WTC11 (cell line): ENCODE data around the gene SCYL1. TPM values are rescaled to one million over a fixed set of nuclear protein-coding genes. Genes with fewer than 3 reads are reported as not detected.
"Not testable (repeated sequence)": the region's sequence is repeated elsewhere in the genome, so short reads cannot be mapped to it uniquely, and the experiment has no call there.

Experiments used
- ATAC-seq: fragments of 200-7000 bp; cut with Tn5 transposase; 2 replicates; pipeline ENCODE4 v1.10.0; 2021; ENCODE audit warnings: mild to moderate bottlenecking, moderate library complexity
- CTCF ChIA-PET: fragments of 300-600 bp; sonication (Branson Sonifier 250); formaldehyde crosslinking; loops from one replicate; lab custom pipeline; 2021; ENCODE audit warnings: antibody characterized with exemption; lab: Charles Lee
- POLR2A ChIA-PET: fragments of 350-600 bp; sonication (Branson Sonifier 250); formaldehyde crosslinking; loops from one replicate; lab custom pipeline; 2021; ENCODE audit warnings: antibody characterized with exemption; lab: Charles Lee
- DNase-seq: peaks from one replicate; pipeline ENCODE4 v3.0.0; 2021; ENCODE audit warnings: low spot score
- H3K27ac Mint-ChIP-seq: 2 replicates; pipeline ENCODE4 v1.8.0; 2021; ENCODE audit warnings: mixed read lengths
- H3K27me3 Mint-ChIP-seq: 2 replicates; pipeline ENCODE4 v1.8.0; 2021; ENCODE audit warnings: low read depth, mild to moderate bottlenecking, moderate library complexity, mixed read lengths
- H3K36me3 Mint-ChIP-seq: 2 replicates; pipeline ENCODE4 v1.8.0; 2021; ENCODE audit warnings: mixed read lengths
- H3K4me1 Mint-ChIP-seq: 2 replicates; pipeline ENCODE4 v1.8.0; 2022; ENCODE audit warnings: mixed read lengths
- H3K4me3 Mint-ChIP-seq: 2 replicates; pipeline ENCODE4 v1.8.0; 2021; ENCODE audit warnings: mild to moderate bottlenecking, moderate library complexity, mixed read lengths
- H3K9me3 Mint-ChIP-seq: 2 replicates; pipeline ENCODE4 v1.8.0; 2021; ENCODE audit warnings: mixed read lengths
- CBFB ChIP-seq: sonication (generic); formaldehyde crosslinking; IDR thresholded peaks from 2 replicates; pipeline ENCODE4 v1.8.1; 2022; ENCODE audit warnings: mild to moderate bottlenecking, low read depth, missing genetic modification reagents
- FOXP1 ChIP-seq: sonication (generic); formaldehyde crosslinking; IDR thresholded peaks from 2 replicates; pipeline ENCODE4 v1.8.0; 2022; ENCODE audit warnings: missing genetic modification reagents, mild to moderate bottlenecking, moderate library complexity, borderline replicate concordance
- HMGA2 ChIP-seq: fragments of 250-450 bp; sonication (Bioruptor Pico); IDR thresholded peaks from 2 replicates; pipeline ENCODE4 v1.4.0; 2021; ENCODE audit warnings: mild to moderate bottlenecking, moderate library complexity
- NFATC4 ChIP-seq: fragments of 250-450 bp; sonication (Bioruptor Pico); IDR thresholded peaks from 2 replicates; pipeline ENCODE4 v1.9.0; 2021; ENCODE audit warnings: mild to moderate bottlenecking
- NFE2L1 ChIP-seq: sonication (generic); formaldehyde crosslinking; IDR thresholded peaks from 2 replicates; pipeline ENCODE4 v1.8.1; 2023; ENCODE audit warnings: missing genetic modification reagents
- SOX15 ChIP-seq: fragments of 250-450 bp; sonication (Bioruptor Pico); IDR thresholded peaks from 2 replicates; pipeline ENCODE4 v1.9.0; 2021; ENCODE audit warnings: mild to moderate bottlenecking
- TEAD4 ChIP-seq: sonication (generic); formaldehyde crosslinking; IDR thresholded peaks from 2 replicates; pipeline ENCODE4 v1.8.0; 2022; ENCODE audit warnings: mild to moderate bottlenecking, missing genetic modification reagents
- ZNF671 ChIP-seq: fragments of 250-450 bp; sonication (Bioruptor Pico); IDR thresholded peaks from 2 replicates; pipeline ENCODE4 v1.8.0; 2021; ENCODE audit warnings: mild to moderate bottlenecking
- total RNA-seq: library from RNA; stranded (reverse); gene quantifications from 3 replicates; pipeline ENCODE4 v1.2.3, GENCODE V29; 2021
- TF ChIP-seq, protein P1 (sequence below): sonication (generic); formaldehyde crosslinking; IDR thresholded peaks from 2 replicates; pipeline ENCODE4 v1.8.1; 2022; ENCODE audit warnings: mild to moderate bottlenecking, missing genetic modification reagents, moderate library complexity, borderline replicate concordance
- TF ChIP-seq, protein P2 (sequence below): sonication (generic); formaldehyde crosslinking; IDR thresholded peaks from 2 replicates; pipeline ENCODE4 v1.8.1; 2022; ENCODE audit warnings: missing genetic modification reagents, borderline replicate concordance
- TF ChIP-seq, protein P3 (sequence below): sonication (generic); formaldehyde crosslinking; IDR thresholded peaks from 2 replicates; pipeline ENCODE4 v1.8.0; 2023; ENCODE audit warnings: missing genetic modification reagents, mild to moderate bottlenecking, borderline replicate concordance
- TF ChIP-seq, protein P4 (sequence below): sonication (generic); formaldehyde crosslinking; IDR thresholded peaks from 2 replicates; pipeline ENCODE4 v1.8.0; 2022; ENCODE audit warnings: mild to moderate bottlenecking, missing genetic modification reagents
- TF ChIP-seq, protein P5 (sequence below): fragments of 250-450 bp; sonication (Bioruptor Pico); IDR thresholded peaks from 2 replicates; pipeline ENCODE4 v1.9.0; 2021; ENCODE audit warnings: mild to moderate bottlenecking
- TF ChIP-seq, protein P6 (sequence below): sonication (generic); formaldehyde crosslinking; conservative IDR thresholded peaks from 2 replicates; pipeline ENCODE4 v1.8.1; 2022; ENCODE audit warnings: mild to moderate bottlenecking, missing genetic modification reagents

Gene SCYL1
- total RNA-seq, 1 experiment from 2014 or later, result 76.8 TPM

DNA sequence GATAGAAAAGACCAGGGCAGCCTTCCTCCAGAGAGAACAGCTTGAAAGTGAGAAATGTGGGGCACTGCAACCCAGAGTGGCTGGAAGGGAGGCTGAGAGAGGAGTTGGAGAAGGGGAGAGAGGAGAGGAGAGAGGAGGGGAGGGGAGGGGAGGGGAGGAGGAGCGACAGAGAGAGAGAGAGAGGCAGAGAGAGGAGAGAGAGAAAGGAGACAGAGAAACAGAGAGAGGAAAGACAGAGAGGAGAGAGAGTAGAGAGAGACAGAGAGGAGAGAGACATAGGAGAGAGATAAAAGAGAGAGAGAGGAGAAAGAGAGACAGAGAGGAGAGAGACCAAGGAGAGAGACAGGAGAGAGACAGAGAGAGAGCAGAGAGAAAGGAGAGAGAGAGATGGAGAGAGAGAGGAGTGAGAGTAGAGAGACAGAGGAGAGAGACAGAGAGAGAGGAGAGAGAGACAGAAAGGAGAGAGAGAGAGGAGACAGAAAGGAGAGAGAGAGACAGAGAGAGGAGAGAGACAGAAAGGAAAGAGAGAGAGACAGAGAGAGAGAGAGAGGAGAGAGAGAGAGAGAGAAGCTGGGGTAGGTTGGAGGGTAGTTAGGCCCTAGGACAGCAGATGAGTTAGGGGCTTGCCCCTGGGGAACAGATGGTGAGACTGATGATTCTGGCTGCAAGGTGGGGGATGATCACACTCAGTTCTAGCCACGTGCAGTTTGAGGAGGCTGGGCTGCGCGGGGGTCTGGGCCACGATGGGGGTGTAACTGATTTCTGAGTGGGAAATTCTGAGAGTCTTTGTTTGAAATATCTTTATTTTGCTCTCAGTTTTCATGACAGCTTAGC, 8.5 kb upstream of the SCYL1 start:
- ChIA-PET CTCF (interaction anchor here (0.6 to 1.9 kb wide), 5 partner anchors 24 to 242 kb away, joined by 3 to 5 read pairs (median 4); no protein-coding TSS in a partner anchor), POLR2A (interaction anchor here (1.1 kb wide), 1 partner anchor 8 kb away, joined by 3 read pairs; no protein-coding TSS in a partner anchor)
- Mint-ChIP-seq H3K27me3 (peaks cover 2% of the 10 kb centered on the region; the same call in 1 of the 2 replicates), H3K27ac (no peak overlapping the region), H3K9me3 (peaks cover 3% of the 10 kb centered on the region), H3K4me1 (no peaks in the 10 kb centered on the region), H3K4me3 (no peak overlapping the region), H3K36me3 (no peaks in the 10 kb centered on the region)
- TF ChIP-seq ZNF671 (CRISPR knock-in tag) (no peak), TEAD4 (CRISPR knock-in tag) (no peak), NFATC4 (CRISPR knock-in tag) (no peak), SOX15 (no peak), HMGA2 (CRISPR knock-in tag) (no peak), NFE2L1 (no peak), CBFB (CRISPR knock-in tag) (no peak), FOXP1 (CRISPR knock-in tag) (no peak)
- TF ChIP-seq, protein P1, sequence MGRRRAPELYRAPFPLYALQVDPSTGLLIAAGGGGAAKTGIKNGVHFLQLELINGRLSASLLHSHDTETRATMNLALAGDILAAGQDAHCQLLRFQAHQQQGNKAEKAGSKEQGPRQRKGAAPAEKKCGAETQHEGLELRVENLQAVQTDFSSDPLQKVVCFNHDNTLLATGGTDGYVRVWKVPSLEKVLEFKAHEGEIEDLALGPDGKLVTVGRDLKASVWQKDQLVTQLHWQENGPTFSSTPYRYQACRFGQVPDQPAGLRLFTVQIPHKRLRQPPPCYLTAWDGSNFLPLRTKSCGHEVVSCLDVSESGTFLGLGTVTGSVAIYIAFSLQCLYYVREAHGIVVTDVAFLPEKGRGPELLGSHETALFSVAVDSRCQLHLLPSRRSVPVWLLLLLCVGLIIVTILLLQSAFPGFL, result no peak
- TF ChIP-seq, protein P2, sequence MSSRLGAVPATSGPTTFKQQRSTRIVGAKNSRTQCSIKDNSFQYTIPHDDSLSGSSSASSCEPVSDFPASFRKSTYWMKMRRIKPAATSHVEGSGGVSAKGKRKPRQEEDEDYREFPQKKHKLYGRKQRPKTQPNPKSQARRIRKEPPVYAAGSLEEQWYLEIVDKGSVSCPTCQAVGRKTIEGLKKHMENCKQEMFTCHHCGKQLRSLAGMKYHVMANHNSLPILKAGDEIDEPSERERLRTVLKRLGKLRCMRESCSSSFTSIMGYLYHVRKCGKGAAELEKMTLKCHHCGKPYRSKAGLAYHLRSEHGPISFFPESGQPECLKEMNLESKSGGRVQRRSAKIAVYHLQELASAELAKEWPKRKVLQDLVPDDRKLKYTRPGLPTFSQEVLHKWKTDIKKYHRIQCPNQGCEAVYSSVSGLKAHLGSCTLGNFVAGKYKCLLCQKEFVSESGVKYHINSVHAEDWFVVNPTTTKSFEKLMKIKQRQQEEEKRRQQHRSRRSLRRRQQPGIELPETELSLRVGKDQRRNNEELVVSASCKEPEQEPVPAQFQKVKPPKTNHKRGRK (CRISPR knock-in tag), result no peak
- TF ChIP-seq, protein P3, sequence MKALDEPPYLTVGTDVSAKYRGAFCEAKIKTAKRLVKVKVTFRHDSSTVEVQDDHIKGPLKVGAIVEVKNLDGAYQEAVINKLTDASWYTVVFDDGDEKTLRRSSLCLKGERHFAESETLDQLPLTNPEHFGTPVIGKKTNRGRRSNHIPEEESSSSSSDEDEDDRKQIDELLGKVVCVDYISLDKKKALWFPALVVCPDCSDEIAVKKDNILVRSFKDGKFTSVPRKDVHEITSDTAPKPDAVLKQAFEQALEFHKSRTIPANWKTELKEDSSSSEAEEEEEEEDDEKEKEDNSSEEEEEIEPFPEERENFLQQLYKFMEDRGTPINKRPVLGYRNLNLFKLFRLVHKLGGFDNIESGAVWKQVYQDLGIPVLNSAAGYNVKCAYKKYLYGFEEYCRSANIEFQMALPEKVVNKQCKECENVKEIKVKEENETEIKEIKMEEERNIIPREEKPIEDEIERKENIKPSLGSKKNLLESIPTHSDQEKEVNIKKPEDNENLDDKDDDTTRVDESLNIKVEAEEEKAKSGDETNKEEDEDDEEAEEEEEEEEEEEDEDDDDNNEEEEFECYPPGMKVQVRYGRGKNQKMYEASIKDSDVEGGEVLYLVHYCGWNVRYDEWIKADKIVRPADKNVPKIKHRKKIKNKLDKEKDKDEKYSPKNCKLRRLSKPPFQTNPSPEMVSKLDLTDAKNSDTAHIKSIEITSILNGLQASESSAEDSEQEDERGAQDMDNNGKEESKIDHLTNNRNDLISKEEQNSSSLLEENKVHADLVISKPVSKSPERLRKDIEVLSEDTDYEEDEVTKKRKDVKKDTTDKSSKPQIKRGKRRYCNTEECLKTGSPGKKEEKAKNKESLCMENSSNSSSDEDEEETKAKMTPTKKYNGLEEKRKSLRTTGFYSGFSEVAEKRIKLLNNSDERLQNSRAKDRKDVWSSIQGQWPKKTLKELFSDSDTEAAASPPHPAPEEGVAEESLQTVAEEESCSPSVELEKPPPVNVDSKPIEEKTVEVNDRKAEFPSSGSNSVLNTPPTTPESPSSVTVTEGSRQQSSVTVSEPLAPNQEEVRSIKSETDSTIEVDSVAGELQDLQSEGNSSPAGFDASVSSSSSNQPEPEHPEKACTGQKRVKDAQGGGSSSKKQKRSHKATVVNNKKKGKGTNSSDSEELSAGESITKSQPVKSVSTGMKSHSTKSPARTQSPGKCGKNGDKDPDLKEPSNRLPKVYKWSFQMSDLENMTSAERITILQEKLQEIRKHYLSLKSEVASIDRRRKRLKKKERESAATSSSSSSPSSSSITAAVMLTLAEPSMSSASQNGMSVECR (CRISPR knock-in tag), result no peak
- TF ChIP-seq, protein P4, sequence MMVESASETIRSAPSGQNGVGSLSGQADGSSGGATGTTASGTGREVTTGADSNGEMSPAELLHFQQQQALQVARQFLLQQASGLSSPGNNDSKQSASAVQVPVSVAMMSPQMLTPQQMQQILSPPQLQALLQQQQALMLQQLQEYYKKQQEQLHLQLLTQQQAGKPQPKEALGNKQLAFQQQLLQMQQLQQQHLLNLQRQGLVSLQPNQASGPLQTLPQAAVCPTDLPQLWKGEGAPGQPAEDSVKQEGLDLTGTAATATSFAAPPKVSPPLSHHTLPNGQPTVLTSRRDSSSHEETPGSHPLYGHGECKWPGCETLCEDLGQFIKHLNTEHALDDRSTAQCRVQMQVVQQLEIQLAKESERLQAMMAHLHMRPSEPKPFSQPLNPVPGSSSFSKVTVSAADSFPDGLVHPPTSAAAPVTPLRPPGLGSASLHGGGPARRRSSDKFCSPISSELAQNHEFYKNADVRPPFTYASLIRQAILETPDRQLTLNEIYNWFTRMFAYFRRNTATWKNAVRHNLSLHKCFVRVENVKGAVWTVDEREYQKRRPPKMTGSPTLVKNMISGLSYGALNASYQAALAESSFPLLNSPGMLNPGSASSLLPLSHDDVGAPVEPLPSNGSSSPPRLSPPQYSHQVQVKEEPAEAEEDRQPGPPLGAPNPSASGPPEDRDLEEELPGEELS, result no peak
- TF ChIP-seq, protein P5, sequence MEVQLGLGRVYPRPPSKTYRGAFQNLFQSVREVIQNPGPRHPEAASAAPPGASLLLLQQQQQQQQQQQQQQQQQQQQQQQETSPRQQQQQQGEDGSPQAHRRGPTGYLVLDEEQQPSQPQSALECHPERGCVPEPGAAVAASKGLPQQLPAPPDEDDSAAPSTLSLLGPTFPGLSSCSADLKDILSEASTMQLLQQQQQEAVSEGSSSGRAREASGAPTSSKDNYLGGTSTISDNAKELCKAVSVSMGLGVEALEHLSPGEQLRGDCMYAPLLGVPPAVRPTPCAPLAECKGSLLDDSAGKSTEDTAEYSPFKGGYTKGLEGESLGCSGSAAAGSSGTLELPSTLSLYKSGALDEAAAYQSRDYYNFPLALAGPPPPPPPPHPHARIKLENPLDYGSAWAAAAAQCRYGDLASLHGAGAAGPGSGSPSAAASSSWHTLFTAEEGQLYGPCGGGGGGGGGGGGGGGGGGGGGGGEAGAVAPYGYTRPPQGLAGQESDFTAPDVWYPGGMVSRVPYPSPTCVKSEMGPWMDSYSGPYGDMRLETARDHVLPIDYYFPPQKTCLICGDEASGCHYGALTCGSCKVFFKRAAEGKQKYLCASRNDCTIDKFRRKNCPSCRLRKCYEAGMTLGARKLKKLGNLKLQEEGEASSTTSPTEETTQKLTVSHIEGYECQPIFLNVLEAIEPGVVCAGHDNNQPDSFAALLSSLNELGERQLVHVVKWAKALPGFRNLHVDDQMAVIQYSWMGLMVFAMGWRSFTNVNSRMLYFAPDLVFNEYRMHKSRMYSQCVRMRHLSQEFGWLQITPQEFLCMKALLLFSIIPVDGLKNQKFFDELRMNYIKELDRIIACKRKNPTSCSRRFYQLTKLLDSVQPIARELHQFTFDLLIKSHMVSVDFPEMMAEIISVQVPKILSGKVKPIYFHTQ, result no peak
- TF ChIP-seq, protein P6, sequence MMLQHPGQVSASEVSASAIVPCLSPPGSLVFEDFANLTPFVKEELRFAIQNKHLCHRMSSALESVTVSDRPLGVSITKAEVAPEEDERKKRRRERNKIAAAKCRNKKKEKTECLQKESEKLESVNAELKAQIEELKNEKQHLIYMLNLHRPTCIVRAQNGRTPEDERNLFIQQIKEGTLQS (CRISPR knock-in tag), result no peak
- DNase-seq (no peak), ATAC-seq (no peak)

DNA sequence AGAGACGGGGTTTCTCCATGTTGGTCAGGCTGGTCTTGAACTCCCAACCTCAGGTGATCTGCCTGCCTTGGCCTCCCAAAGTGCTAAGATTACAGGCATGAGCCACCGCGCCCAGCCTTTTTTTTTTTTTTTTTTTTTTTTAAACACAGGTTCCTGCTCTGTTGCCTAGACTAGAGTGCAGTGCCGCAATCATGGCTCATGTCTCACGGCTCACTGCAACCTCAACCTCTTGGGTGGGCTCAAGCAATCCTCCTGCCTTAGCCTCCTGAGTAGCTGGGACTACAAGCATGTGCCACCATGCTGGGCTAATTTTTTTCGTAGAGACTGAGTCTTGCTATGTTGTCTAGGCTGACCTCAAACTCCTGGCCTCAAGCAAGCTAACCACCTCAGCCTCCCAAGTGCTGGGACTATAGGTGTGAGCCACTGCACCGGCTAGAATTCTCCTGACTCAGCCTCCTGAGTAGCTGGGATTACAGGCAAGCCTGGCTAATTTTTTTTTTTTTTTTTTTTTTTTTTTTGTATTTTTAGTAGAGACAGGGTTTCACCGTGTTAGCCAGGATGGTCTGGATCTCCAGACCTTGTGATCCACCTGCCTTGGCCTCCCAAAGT, 5.8 kb upstream of the SCYL1 start:
- CTCF ChIA-PET, result interaction anchor here (0.7 to 1.5 kb wide), 3 partner anchors 21 to 365 kb away, joined by 3 to 4 read pairs (median 3); no protein-coding TSS in a partner anchor
- H3K36me3 Mint-ChIP-seq, H3K4me1 Mint-ChIP-seq, DNase-seq, POLR2A ChIA-PET, H3K27ac Mint-ChIP-seq, H3K4me3 Mint-ChIP-seq, H3K9me3 Mint-ChIP-seq, H3K27me3 Mint-ChIP-seq, ATAC-seq: not testable (repeated sequence)

DNA sequence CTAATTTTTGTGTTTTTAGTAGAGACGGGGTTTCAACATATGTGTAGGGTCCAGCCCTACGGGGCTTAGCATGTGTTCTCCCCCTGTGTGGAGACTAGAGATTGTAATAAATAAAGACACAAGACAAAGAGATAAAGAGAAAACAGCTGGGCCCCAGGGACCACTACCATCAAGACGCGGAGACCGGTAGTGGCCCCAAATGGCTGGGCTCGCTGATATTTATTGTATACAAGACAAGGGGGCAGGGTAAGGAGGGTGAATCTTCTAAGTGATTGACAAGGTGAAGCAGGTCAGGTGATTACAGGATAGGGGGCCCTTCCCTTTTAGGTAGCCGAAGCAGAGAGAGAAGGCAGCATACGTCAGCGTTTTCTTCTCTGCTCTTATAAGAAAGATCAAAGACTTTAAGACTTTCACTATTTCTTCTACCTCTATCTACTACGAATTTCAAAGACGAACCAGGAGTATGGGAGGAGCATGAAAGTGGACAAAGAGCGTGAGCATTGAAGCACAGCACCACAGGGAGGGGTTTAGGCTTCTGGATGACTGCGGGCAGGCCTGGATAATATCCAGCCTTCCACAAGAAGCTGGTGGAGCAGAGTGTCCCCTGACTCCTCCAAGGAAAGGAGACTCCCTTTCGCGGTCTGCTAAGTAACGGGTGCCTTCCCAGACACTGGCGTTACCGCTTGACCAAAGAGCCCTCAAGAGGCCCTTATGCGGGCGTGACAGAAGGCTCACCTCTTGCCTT, 2.9 kb upstream of the SCYL1 start:
- ATAC-seq, DNase-seq, POLR2A ChIA-PET, CTCF ChIA-PET, H3K27ac Mint-ChIP-seq, H3K4me3 Mint-ChIP-seq, H3K36me3 Mint-ChIP-seq, H3K9me3 Mint-ChIP-seq: not testable (repeated sequence)
- Mint-ChIP-seq H3K4me1 (peaks cover 19% of the 10 kb centered on the region), H3K27me3 (peaks cover 11% of the 10 kb centered on the region)
